BLaER1 (cell line): ENCODE results near the gene CASQ1.

Experiments
- H3K27ac ChIP-seq: shearing (Covaris generic); formaldehyde crosslinking; 2 replicates; pipeline ENCODE4 v1.8.1; 2022
- H3K27me3 ChIP-seq: shearing (Covaris generic); formaldehyde crosslinking; 2 replicates; pipeline ENCODE4 v1.8.1; 2022
- H3K36me3 ChIP-seq: shearing (Covaris generic); formaldehyde crosslinking; 2 replicates; pipeline ENCODE4 v1.8.1; 2022
- H3K4me1 ChIP-seq: shearing (Covaris generic); formaldehyde crosslinking; 2 replicates; pipeline ENCODE4 v1.8.1; 2022
- H3K4me2 ChIP-seq: shearing (Covaris generic); formaldehyde crosslinking; 2 replicates; pipeline ENCODE4 v1.8.1; 2022
- H3K4me3 ChIP-seq: shearing (Covaris generic); formaldehyde crosslinking; 2 replicates; pipeline ENCODE4 v1.8.1; 2022
- H3K9ac ChIP-seq: shearing (Covaris generic); formaldehyde crosslinking; 2 replicates; pipeline ENCODE4 v1.8.1; 2022
- H3K9me3 ChIP-seq: shearing (Covaris generic); formaldehyde crosslinking; 2 replicates; pipeline ENCODE4 v1.8.1; 2022
- H4K20me1 ChIP-seq: shearing (Covaris generic); formaldehyde crosslinking; 2 replicates; pipeline ENCODE4 v1.8.1; 2022
- Cebpa-rat ChIP-seq: shearing (Covaris generic); IDR thresholded peaks from 2 replicates; pipeline ENCODE4 v1.8.1; 2022

The CASQ1 gene

DNA sequence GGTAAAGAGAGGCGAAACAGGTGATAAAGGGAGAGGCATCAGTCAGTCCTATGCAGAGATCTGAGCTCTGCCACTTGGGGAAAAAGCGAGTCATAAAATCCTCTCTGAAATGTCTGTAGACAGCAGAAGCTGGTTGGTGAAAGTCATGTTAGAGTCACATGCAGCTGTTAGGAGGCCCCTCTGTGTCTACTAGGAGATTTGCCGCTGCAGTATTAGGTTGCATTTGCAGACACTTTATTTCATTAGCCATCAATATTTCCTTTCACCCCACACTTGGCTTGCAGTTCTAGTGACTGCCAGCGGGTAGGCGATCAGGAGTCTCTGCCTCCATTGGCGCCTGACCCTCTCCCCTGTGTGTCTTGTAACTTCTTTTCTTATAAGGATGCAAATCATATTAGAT lies 22.8 kb upstream of the CASQ1 start:
- H3K9ac ChIP-seq = no peak overlapping the region
- no peaks in the 10 kb centered on the region for H3K9me3 ChIP-seq
- H4K20me1 ChIP-seq = no peaks in the 10 kb centered on the region
- no peak overlapping the region for H3K27ac ChIP-seq
- no peaks in the 10 kb centered on the region for H3K27me3 ChIP-seq
- peaks cover 62% of the 10 kb centered on the region for H3K4me1 ChIP-seq
- no peak overlapping the region for H3K4me3 ChIP-seq
- H3K4me2 ChIP-seq = no peak overlapping the region
- no peaks in the 10 kb centered on the region for H3K36me3 ChIP-seq
- TF ChIP-seq Cebpa-rat = no peak

DNA sequence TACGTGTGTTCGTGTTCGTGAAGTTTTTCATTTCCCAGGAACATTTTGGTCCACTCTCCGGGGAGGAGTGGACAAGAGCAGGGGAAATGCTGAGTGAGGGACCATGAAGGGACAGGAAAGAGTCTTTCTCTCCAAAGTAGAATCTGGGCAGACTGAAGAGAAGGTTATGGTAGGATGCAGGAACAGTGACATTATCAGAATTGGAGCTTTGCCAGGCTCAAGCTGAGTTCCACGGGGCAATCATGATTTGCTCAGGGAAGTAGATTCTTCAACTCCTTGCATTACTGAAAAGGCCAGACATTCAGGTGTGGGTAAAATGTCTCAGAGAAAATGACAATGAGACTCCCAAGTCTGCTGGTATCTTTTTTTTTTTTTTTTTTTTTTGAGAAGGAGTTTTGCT lies 22.4 kb upstream of the CASQ1 start:
- Histone ChIP-seq H3K27me3 (no peaks in the 10 kb centered on the region), H3K9ac (no peak overlapping the region), H3K4me1 (peaks cover 62% of the 10 kb centered on the region), H3K4me3 (no peak overlapping the region), H3K27ac (no peak overlapping the region), H4K20me1 (no peaks in the 10 kb centered on the region), H3K9me3 (no peaks in the 10 kb centered on the region), H3K4me2 (no peak overlapping the region; the same call in 1 of the 2 replicates), H3K36me3 (no peaks in the 10 kb centered on the region)
- no peak for TF ChIP-seq Cebpa-rat

DNA sequence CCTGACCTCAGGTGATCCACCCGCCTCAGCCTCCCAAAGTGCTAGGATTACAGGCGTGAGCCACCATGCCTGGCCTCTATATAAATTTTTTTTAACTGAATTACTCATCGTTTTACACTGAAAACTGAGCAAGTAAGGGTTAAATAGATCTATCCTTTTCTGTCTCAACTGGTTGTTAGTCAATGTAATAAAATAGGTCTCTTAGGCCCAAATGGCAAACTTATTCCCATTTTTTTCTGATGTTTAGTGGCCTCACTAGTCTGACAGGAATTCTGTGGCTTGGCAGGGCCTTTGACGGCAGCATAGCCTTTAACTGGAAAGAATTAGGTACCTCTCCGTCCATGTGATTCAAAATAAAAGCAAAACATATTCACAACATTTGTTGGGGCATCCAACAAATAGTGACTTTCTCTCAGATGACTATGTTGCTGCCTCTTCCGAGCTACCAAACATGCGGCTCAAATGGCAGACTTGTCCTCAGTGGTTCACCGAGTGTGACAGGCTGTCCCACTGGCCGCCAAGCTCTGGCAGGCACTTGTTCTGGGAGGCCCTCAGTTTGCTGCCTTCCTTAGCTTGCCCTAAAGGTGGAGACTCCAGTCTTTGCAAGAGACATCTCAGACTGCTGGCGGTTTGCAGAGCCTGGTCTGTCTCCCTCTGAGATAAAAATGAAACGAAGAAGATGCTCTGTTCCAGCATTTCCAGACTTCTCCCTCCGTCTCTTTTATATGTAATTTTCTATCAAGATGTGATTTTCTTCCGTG lies 21.6 kb upstream of the CASQ1 start:
- peak overlapping the region; percentile 67 for H3K9ac ChIP-seq
- H4K20me1 ChIP-seq = no peaks in the 10 kb centered on the region
- peak overlapping the region; percentile 46; the same call in 1 of the 2 replicates for H3K4me3 ChIP-seq
- peaks cover 62% of the 10 kb centered on the region for H3K4me1 ChIP-seq
- H3K9me3 ChIP-seq = no peaks in the 10 kb centered on the region
- TF ChIP-seq Cebpa-rat = no peak
- peak overlapping the region; percentile 95 for H3K4me2 ChIP-seq
- no peaks in the 10 kb centered on the region for H3K36me3 ChIP-seq
- H3K27me3 ChIP-seq = no peaks in the 10 kb centered on the region
- H3K27ac ChIP-seq = peak overlapping the region; percentile 79

DNA sequence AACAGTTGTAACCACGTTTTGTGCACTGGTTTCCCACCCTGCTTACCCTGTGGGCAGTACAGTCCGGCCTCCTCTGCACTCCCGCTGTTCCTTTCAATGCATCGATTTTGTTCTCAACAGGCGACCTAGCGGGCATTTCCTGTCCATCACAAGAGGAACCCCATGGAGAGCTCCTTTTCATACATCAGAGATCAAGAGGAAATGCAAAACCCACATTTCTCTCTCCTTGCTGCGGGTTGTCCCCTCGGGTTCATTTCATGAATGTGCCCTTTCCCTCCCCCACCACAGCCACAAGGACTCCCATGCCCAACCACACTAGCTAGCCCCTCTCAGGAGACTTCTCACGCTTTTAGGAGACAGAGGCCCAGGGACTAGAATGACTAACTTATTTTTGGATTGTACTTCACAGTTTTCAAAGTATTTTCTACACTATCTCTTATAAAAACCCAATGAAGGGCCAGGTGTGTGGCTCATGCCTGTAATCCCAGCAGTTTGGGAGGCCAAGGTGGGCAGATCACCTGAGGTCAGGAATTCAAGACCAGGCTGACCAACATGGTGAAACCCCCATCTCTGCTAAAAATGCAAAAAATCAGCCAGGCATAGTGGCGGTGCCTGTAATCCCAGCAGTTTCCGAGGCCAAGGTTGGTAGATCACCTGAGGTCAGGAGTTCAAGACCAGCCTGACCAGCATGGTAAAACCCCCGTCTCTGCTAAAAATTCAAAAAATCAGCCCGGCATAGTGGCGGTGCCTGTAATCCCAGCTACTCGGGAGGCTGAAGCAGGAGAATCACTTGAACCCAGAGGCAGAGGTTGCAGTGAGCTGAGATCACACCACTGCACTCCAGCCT lies 20.6 kb upstream of the CASQ1 start:
- Histone ChIP-seq H3K4me3 (peak overlapping the region; percentile 46; the same call in 1 of the 2 replicates), H3K4me2 (peak overlapping the region; percentile 95), H3K36me3 (no peaks in the 10 kb centered on the region), H3K4me1 (peaks cover 62% of the 10 kb centered on the region), H3K9ac (peak overlapping the region; percentile 67), H4K20me1 (no peaks in the 10 kb centered on the region), H3K27ac (peak overlapping the region; percentile 79), H3K27me3 (no peaks in the 10 kb centered on the region), H3K9me3 (no peaks in the 10 kb centered on the region)
- no peak for TF ChIP-seq Cebpa-rat

DNA sequence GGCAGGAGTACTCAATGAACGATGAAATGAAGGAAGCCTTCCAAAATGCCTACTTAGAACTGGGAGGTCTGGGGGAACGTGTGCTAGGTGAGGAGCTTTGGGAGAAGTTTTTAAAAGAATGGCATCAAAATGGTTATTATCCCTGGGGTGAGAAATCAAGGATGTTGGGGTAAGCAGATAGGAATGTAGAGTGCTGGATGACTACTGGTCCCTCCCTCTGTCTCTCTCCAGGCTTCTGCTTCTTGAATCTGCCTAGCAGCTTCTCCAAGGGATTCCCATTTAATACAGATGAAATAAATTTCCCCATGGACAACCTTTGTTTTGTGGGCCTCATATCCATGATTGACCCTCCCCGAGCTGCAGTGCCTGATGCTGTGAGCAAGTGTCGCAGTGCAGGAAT lies 19.0 kb upstream of the CASQ1 start:
- Histone ChIP-seq H3K9me3 (no peaks in the 10 kb centered on the region), H3K4me1 (peaks cover 53% of the 10 kb centered on the region), H3K4me2 (peak overlapping the region; percentile 95), H3K36me3 (no peaks in the 10 kb centered on the region), H4K20me1 (no peaks in the 10 kb centered on the region), H3K9ac (no peak overlapping the region), H3K27me3 (no peaks in the 10 kb centered on the region), H3K4me3 (no peak overlapping the region), H3K27ac (peak overlapping the region; percentile 79; the same call in 1 of the 2 replicates)
- TF ChIP-seq Cebpa-rat = no peak

DNA sequence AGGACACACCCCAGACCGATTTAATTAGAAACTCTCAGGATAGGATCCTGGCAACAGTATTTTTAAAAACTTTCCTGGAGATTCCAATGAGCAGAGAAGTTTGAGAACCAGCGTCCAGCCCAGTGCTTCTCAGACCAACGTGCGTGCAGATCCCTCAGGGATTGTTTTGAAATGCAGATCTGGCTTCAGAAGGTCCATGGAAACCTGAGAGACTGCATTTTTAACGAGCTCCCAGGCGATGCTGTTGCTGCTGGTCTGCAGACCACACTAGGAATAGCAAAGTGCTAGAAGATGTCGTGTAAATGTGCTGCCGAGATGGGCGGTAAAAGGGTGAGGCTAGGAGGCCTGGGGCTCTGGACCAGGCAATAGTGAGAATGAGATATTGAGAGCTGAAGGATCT lies 18.4 kb upstream of the CASQ1 start:
- no peak for TF ChIP-seq Cebpa-rat
- H3K36me3 ChIP-seq = no peaks in the 10 kb centered on the region
- H3K27me3 ChIP-seq = no peaks in the 10 kb centered on the region
- H4K20me1 ChIP-seq = no peaks in the 10 kb centered on the region
- no peak overlapping the region for H3K4me2 ChIP-seq
- no peak overlapping the region for H3K9ac ChIP-seq
- H3K27ac ChIP-seq = no peak overlapping the region
- peaks cover 46% of the 10 kb centered on the region for H3K4me1 ChIP-seq
- no peaks in the 10 kb centered on the region for H3K9me3 ChIP-seq
- H3K4me3 ChIP-seq = no peak overlapping the region

DNA sequence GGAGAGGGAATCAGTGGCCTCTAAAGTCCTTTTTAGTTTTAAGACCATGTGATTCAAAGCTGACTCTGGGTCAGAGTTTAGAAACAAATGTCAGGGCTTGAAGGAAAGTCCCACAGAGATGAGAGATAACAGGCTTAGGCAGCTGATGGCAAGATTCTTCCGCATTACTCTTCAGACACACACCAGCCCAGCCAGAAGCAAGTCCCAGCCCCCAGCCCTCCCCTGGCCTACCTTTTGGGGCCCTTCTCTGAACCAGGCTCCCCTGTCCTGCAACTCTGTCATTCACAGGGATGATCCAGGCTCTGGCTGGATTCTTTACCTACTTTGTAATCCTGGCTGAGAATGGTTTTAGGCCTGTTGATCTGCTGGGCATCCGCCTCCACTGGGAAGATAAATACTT lies 13.1 kb upstream of the CASQ1 start:
- H3K4me2 ChIP-seq = no peak overlapping the region
- no peaks in the 10 kb centered on the region for H3K27me3 ChIP-seq
- TF ChIP-seq Cebpa-rat = no peak
- H3K4me3 ChIP-seq = no peak overlapping the region
- H3K4me1 ChIP-seq = no peaks in the 10 kb centered on the region
- no peaks in the 10 kb centered on the region for H3K36me3 ChIP-seq
- no peak overlapping the region for H3K27ac ChIP-seq
- no peaks in the 10 kb centered on the region for H3K9me3 ChIP-seq
- H3K9ac ChIP-seq = no peak overlapping the region
- H4K20me1 ChIP-seq = no peaks in the 10 kb centered on the region

DNA sequence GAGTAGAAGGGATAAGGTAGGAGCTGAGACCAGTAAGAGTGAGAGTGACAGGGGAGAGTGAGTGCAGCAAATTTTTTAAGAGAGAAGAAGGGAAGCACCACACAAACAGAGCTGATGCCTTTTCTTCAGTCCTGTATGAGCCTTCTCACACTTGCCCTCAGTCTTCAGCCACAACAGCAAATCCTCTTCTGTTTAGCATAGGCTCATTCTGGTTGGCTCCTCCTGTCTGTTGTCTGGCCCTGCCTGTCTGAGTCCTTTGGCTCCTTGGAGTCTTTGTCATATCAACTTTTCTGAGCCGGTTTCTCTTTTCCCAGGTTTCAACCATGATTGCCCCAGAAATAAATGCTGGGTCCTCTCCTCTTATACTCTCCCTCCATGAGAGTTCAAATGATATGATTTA lies 12.7 kb upstream of the CASQ1 start:
- Histone ChIP-seq H3K27me3 (no peaks in the 10 kb centered on the region), H3K4me1 (no peaks in the 10 kb centered on the region), H3K9ac (no peak overlapping the region), H3K36me3 (no peaks in the 10 kb centered on the region), H3K27ac (no peak overlapping the region), H4K20me1 (no peaks in the 10 kb centered on the region), H3K4me2 (no peak overlapping the region), H3K4me3 (no peak overlapping the region), H3K9me3 (no peaks in the 10 kb centered on the region)
- no peak for TF ChIP-seq Cebpa-rat

DNA sequence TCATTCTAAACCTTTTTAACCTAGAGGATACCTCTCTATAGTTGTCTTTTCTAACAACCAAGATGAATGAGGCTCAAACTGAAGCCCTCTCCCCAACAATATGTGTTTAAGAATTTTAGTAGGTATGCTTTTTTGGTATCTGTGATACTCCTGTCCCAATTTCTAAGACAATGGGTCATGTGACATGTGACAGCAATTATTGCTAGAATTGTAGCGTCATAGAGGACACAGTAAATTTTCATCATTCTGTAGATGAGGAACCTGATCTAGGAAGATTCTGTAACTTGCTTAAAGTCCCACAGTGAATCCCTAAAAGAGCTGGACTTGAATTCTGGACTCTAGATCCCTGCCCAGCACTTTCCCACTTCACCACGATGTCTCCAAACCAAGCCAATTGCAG lies 11.6 kb upstream of the CASQ1 start:
- H4K20me1 ChIP-seq = no peaks in the 10 kb centered on the region
- no peak overlapping the region for H3K9ac ChIP-seq
- no peak overlapping the region for H3K27ac ChIP-seq
- no peak overlapping the region for H3K4me2 ChIP-seq
- H3K9me3 ChIP-seq = no peaks in the 10 kb centered on the region
- TF ChIP-seq Cebpa-rat = no peak
- H3K4me1 ChIP-seq = no peaks in the 10 kb centered on the region
- no peaks in the 10 kb centered on the region for H3K36me3 ChIP-seq
- H3K4me3 ChIP-seq = no peak overlapping the region
- H3K27me3 ChIP-seq = no peaks in the 10 kb centered on the region

DNA sequence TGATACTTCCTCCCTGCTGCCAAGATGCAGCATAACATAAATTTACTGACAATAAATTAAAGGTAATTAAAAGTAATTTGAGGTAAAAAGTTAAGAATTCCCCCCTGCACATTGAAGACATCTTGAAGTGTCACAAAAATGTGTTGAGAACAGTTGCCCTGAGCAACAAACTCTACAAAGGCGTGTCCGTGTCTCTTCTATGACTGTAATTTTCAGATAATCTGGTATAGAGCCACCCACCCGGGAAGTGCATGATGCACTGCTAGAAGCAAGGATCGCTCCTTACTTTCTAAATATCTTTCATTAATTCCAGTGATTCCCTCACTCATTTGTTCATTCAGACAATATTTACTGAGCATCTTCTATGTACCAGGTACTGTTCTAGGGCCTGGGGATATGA lies 11.0 kb upstream of the CASQ1 start:
- no peak for TF ChIP-seq Cebpa-rat
- H3K4me2 ChIP-seq = no peak overlapping the region
- H3K4me1 ChIP-seq = no peaks in the 10 kb centered on the region
- H3K36me3 ChIP-seq = no peaks in the 10 kb centered on the region
- H3K9me3 ChIP-seq = no peaks in the 10 kb centered on the region
- H3K9ac ChIP-seq = no peak overlapping the region
- no peaks in the 10 kb centered on the region for H4K20me1 ChIP-seq
- H3K27ac ChIP-seq = no peak overlapping the region
- H3K4me3 ChIP-seq = no peak overlapping the region
- H3K27me3 ChIP-seq = no peaks in the 10 kb centered on the region
